ENCODE measurements around the gene HOGA1. TPM values are rescaled to one million over a fixed set of nuclear protein-coding genes. Genes with fewer than 3 reads are reported as not detected.
A peak's percentile ranks its signal among the peaks of the same experiment; 100 is the strongest.

HOGA1 gene
- total and polyA plus RNA-seq, 2 experiments from 2014 or later = 0.15 TPM; not detected in 1

- TF ChIP-seq, protein P1, sequence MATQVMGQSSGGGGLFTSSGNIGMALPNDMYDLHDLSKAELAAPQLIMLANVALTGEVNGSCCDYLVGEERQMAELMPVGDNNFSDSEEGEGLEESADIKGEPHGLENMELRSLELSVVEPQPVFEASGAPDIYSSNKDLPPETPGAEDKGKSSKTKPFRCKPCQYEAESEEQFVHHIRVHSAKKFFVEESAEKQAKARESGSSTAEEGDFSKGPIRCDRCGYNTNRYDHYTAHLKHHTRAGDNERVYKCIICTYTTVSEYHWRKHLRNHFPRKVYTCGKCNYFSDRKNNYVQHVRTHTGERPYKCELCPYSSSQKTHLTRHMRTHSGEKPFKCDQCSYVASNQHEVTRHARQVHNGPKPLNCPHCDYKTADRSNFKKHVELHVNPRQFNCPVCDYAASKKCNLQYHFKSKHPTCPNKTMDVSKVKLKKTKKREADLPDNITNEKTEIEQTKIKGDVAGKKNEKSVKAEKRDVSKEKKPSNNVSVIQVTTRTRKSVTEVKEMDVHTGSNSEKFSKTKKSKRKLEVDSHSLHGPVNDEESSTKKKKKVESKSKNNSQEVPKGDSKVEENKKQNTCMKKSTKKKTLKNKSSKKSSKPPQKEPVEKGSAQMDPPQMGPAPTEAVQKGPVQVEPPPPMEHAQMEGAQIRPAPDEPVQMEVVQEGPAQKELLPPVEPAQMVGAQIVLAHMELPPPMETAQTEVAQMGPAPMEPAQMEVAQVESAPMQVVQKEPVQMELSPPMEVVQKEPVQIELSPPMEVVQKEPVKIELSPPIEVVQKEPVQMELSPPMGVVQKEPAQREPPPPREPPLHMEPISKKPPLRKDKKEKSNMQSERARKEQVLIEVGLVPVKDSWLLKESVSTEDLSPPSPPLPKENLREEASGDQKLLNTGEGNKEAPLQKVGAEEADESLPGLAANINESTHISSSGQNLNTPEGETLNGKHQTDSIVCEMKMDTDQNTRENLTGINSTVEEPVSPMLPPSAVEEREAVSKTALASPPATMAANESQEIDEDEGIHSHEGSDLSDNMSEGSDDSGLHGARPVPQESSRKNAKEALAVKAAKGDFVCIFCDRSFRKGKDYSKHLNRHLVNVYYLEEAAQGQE (IDR thresholded peaks at IDR 0.05; ENCODE audit: unreplicated experiment) = no peak
- TF ChIP-seq POLR2AphosphoS5 (IDR thresholded peaks at IDR 0.05; ENCODE audit: low read depth) = no peak
- TF ChIP-seq EZH2 (IDR thresholded peaks at IDR 0.05; ENCODE audit: low read depth, unreplicated experiment) = no peak
- TF ChIP-seq, protein P2, sequence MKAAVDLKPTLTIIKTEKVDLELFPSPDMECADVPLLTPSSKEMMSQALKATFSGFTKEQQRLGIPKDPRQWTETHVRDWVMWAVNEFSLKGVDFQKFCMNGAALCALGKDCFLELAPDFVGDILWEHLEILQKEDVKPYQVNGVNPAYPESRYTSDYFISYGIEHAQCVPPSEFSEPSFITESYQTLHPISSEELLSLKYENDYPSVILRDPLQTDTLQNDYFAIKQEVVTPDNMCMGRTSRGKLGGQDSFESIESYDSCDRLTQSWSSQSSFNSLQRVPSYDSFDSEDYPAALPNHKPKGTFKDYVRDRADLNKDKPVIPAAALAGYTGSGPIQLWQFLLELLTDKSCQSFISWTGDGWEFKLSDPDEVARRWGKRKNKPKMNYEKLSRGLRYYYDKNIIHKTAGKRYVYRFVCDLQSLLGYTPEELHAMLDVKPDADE (IDR thresholded peaks at IDR 0.05) = no peak
These were observed 10.5 kb upstream of the HOGA1 start (continued) for GRCh38 chr10:97573672-97574071.

GRCh38 chr10:97574374-97575126 is 9.6 kb upstream of the HOGA1 start:
- H2AFZ ChIP-seq = no peak overlapping the region
- H3K27me3 Mint-ChIP-seq (ENCODE audit: insufficient read depth, low read depth, poor library complexity) = peaks cover 6% of the 10 kb centered on the region
- no peak overlapping the region for H3K4me3 ChIP-seq
- 0 out of 2 replicates have a peak, but pooled peaks cover 3% of the 10 kb centered on the region for H4K20me1 ChIP-seq (replicated peaks; ENCODE audit: insufficient read depth)
- H3K4me1 ChIP-seq (ENCODE audit: insufficient read depth) = no peaks in the 10 kb centered on the region; the same call in 1 of the 2 replicates
- peaks cover 17% of the 10 kb centered on the region; the same call in 2 of the 3 replicates for H3K4me1 Mint-ChIP-seq
- TF ChIP-seq, protein P2 (IDR thresholded peaks at IDR 0.05) = no peak
- TF ChIP-seq STAT1 (IDR thresholded peaks at IDR 0.05; ENCODE audit: unreplicated experiment) (no peak), CREB1 (CRISPR knock-in tag; IDR thresholded peaks at IDR 0.05; ENCODE audit: low read depth) (no peak), NANOG (IDR thresholded peaks at IDR 0.05; ENCODE audit: borderline replicate concordance) (no peak), ZNF331 (CRISPR knock-in tag; IDR thresholded peaks at IDR 0.05; ENCODE audit: low read depth) (no peak)
- TF ChIP-seq, protein P3, sequence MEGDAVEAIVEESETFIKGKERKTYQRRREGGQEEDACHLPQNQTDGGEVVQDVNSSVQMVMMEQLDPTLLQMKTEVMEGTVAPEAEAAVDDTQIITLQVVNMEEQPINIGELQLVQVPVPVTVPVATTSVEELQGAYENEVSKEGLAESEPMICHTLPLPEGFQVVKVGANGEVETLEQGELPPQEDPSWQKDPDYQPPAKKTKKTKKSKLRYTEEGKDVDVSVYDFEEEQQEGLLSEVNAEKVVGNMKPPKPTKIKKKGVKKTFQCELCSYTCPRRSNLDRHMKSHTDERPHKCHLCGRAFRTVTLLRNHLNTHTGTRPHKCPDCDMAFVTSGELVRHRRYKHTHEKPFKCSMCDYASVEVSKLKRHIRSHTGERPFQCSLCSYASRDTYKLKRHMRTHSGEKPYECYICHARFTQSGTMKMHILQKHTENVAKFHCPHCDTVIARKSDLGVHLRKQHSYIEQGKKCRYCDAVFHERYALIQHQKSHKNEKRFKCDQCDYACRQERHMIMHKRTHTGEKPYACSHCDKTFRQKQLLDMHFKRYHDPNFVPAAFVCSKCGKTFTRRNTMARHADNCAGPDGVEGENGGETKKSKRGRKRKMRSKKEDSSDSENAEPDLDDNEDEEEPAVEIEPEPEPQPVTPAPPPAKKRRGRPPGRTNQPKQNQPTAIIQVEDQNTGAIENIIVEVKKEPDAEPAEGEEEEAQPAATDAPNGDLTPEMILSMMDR (conservative IDR thresholded peaks at IDR 0.05; ENCODE audit: low read depth in 2 of 2) = no peak
- H3F3A ChIP-seq (replicated peaks; ENCODE audit: low read depth) = no peaks in the 10 kb centered on the region
- 0 out of 2 replicates have a peak overlapping the region, but pooled peaks have one; percentile 39 for H3K27ac ChIP-seq (ENCODE audit: low read depth)
- no peaks in the 10 kb centered on the region for H3K9me3 Mint-ChIP-seq
- no peaks in the 10 kb centered on the region for H3K36me3 ChIP-seq (ENCODE audit: insufficient read depth)
- H3K27me3 ChIP-seq (ENCODE audit: insufficient read depth) = no peaks in the 10 kb centered on the region
- peak; percentile 58 for DNase-seq (ENCODE audit: low spot score)
- H3K4me3 Mint-ChIP-seq = no peak overlapping the region
- H3K36me3 Mint-ChIP-seq (ENCODE audit: low read depth) = peaks cover 2% of the 10 kb centered on the region; the same call in 1 of the 3 replicates
- no peaks in the 10 kb centered on the region for H3K9me2 ChIP-seq (ENCODE audit: insufficient read depth)
- H3K4me2 ChIP-seq = no peak overlapping the region
- no peaks in the 10 kb centered on the region for H3K79me2 ChIP-seq (replicated peaks; ENCODE audit: insufficient read depth)
- no peak for ATAC-seq
- H3K27ac Mint-ChIP-seq = no peak overlapping the region

Measured in GM23338 (cell line).